ENCODE results near the gene SERPINA1. TPM values are rescaled to one million over a fixed set of nuclear protein-coding genes. Genes with fewer than 3 reads are reported as not detected.
"Not testable (repeated sequence)": the region's sequence is repeated elsewhere in the genome, so short reads cannot be mapped to it uniquely, and the experiment has no call there.

SERPINA1 gene
- polyA plus RNA-seq (ENCODE audit: insufficient read length in 4 of 4), result 100 to 1,000 TPM in 1 of 4 donors, 10 to 100 TPM in 3; 51.1 to 225 (median 90.9) TPM

- no peak for DNase-seq (ENCODE audit: low read depth in 4 of 4, low spot score in 2 of 4)
Measured at GRCh38 chr14:94388384-94389103, at the start of gene SERPINA1. Gene SERPINA1, minus strand, starts transcription at chr14:94388602. Its CDS starts 5,365 bp downstream, at chr14:94383237.

- no peak for DNase-seq (ENCODE audit: low read depth in 4 of 4, low spot score in 2 of 4)
Measured at GRCh38 chr14:94428610-94429009, 40.2 kb upstream of the SERPINA1 start.

GRCh38 chr14:94427016-94427613 lies 38.7 kb upstream of the SERPINA1 start:
- DNase-seq (ENCODE audit: low read depth in 4 of 4, low spot score in 2 of 4), result no peak

- DNase-seq (ENCODE audit: low read depth in 4 of 4, low spot score in 2 of 4), result no peak
Measured at GRCh38 chr14:94426526-94426925, 38.1 kb upstream of the SERPINA1 start.

- no peak for DNase-seq (ENCODE audit: low read depth in 4 of 4, low spot score in 2 of 4)
Measured at GRCh38 chr14:94424371-94424770, 36.0 kb upstream of the SERPINA1 start.

GRCh38 chr14:94423453-94424056 lies 35.2 kb upstream of the SERPINA1 start:
- peak; percentile 31 to 65 (median 39) for DNase-seq (ENCODE audit: low read depth in 4 of 4, low spot score in 2 of 4)

GRCh38 chr14:94421316-94421715 lies 32.9 kb upstream of the SERPINA1 start:
- DNase-seq (ENCODE audit: low read depth in 4 of 4, low spot score in 2 of 4), result no peak

- DNase-seq (ENCODE audit: low read depth in 4 of 4, low spot score in 2 of 4), result not testable (repeated sequence)
Measured at GRCh38 chr14:94417497-94418205, 29.2 kb upstream of the SERPINA1 start.

- no peak for DNase-seq (ENCODE audit: low read depth in 4 of 4, low spot score in 2 of 4)
Measured at GRCh38 chr14:94412671-94413638, 24.6 kb upstream of the SERPINA1 start.

- DNase-seq (ENCODE audit: low read depth in 4 of 4, low spot score in 2 of 4), result no peak
Measured at GRCh38 chr14:94411638-94412037, 23.2 kb upstream of the SERPINA1 start.

- DNase-seq (ENCODE audit: low read depth in 4 of 4, low spot score in 2 of 4), result not testable (repeated sequence)
Measured at GRCh38 chr14:94409430-94409829, 21.0 kb upstream of the SERPINA1 start.

GRCh38 chr14:94408546-94409095 lies 20.2 kb upstream of the SERPINA1 start:
- no peak for DNase-seq (ENCODE audit: low read depth in 4 of 4, low spot score in 2 of 4)

- no peak for DNase-seq (ENCODE audit: low read depth in 4 of 4, low spot score in 2 of 4)
Measured at GRCh38 chr14:94407906-94408305, 19.5 kb upstream of the SERPINA1 start.

GRCh38 chr14:94406910-94407309 lies 18.5 kb upstream of the SERPINA1 start:
- no peak for DNase-seq (ENCODE audit: low read depth in 4 of 4, low spot score in 2 of 4)

- no peak for DNase-seq (ENCODE audit: low read depth in 4 of 4, low spot score in 2 of 4)
Measured at GRCh38 chr14:94405486-94405885, 17.1 kb upstream of the SERPINA1 start.

- no peak for DNase-seq (ENCODE audit: low read depth in 4 of 4, low spot score in 2 of 4)
Measured at GRCh38 chr14:94404561-94404960, 16.2 kb upstream of the SERPINA1 start.

- no peak for DNase-seq (ENCODE audit: low read depth in 4 of 4, low spot score in 2 of 4)
Measured at GRCh38 chr14:94403312-94403932, 15.0 kb upstream of the SERPINA1 start.

- no peak for DNase-seq (ENCODE audit: low read depth in 4 of 4, low spot score in 2 of 4)
Measured at GRCh38 chr14:94401083-94401482, 12.7 kb upstream of the SERPINA1 start.

GRCh38 chr14:94400422-94400841 lies 12.0 kb upstream of the SERPINA1 start:
- DNase-seq (ENCODE audit: low read depth in 4 of 4, low spot score in 2 of 4), result no peak
